H1 (cell line): ENCODE measurements around the gene FGF2. TPM values are rescaled to one million over a fixed set of nuclear protein-coding genes. Genes with fewer than 3 reads are reported as not detected.

Experiments used
- CHD7 ChIP-seq: fragments of 300-600 bp; sonication (generic); IDR thresholded peaks from 2 replicates; pipeline ENCODE4 v1.7.1; 2012; ENCODE audit warnings: low read length, moderate library complexity, mild to moderate bottlenecking, inconsistent platforms; ENCODE audit not compliant: insufficient replicate concordance
- FOSL1 ChIP-seq: IDR thresholded peaks from 2 replicates; pipeline ENCODE4 v1.6.1; 2011; ENCODE audit warnings: mild to moderate bottlenecking, low read depth, low read length, moderate library complexity; ENCODE audit not compliant: insufficient read depth
- GTF2F1 ChIP-seq: IDR thresholded peaks from 2 replicates; pipeline ENCODE4 v1.6.1; 2012; ENCODE audit warnings: low read depth, low read length, improper control_type of control experiment, borderline replicate concordance
- polyA plus RNA-seq, 7 experiments: library from polyadenylated mRNA; depleted of rRNA in 3 of 7; stranded (reverse) in 5 of 7; unstranded in 2 of 7; fragments of >200 nt in 5 of 7; fragments of 200-250 nt in 2 of 7; gene quantifications; 1 replicate in 5 of 7; 2 replicates in 1 of 7; 4 replicates in 1 of 7; pipeline versions ENCODE4 v1.2.1 to v1.2.3, GENCODE V29; 2011 to 2013; ENCODE audit warnings: missing spikeins in 2 of 7, mixed read lengths in 2 of 7
- total RNA-seq: library from RNA; stranded (reverse); fragmentation: NEBNext Ultra II Directional; extraction: Animal tissue kit (Norgen Biotek cat#: 25700); gene quantifications from 2 replicates; pipeline ENCODE4 v1.2.1, GENCODE V29; 2021

Gene FGF2
- total and polyA plus RNA-seq, 2 of the 8 experiments (the other 6 are each of a cell fraction or from before 2014, with no cell fraction given): 23.4 to 145 TPM

- TF ChIP-seq CHD7 (no peak), GTF2F1 (no peak), FOSL1 (no peak)
Observed at GRCh38 chr4:122917731-122918130, 91.1 kb downstream of the FGF2 start (continued).
